ENCODE data around the gene PNMA3.
"Not testable (repeated sequence)": the region's sequence is repeated elsewhere in the genome, so short reads cannot be mapped to it uniquely, and the experiment has no call there.

The PNMA3 gene

DNA sequence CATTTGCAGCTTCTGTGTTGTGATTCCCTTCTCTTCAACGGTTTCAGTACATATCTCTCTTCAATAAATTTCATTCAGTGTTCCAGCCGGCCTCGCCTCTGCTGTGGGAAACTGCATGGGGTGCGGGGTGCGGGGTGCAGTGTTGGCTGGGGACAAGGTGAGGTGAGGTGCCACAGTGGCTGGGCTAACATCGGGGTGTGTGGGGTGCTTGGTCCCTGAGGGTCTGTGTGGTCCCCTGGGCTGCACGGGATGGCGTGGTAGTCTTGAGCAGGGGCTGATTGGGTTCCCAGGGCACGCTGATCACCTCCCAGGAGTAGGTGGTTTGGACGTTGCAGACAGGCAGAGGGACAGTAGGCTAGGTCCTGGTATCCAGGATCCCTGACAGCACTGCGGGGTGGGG is 18.7 kb downstream of the PNMA3 start:
- TF ChIP-seq, protein P1, sequence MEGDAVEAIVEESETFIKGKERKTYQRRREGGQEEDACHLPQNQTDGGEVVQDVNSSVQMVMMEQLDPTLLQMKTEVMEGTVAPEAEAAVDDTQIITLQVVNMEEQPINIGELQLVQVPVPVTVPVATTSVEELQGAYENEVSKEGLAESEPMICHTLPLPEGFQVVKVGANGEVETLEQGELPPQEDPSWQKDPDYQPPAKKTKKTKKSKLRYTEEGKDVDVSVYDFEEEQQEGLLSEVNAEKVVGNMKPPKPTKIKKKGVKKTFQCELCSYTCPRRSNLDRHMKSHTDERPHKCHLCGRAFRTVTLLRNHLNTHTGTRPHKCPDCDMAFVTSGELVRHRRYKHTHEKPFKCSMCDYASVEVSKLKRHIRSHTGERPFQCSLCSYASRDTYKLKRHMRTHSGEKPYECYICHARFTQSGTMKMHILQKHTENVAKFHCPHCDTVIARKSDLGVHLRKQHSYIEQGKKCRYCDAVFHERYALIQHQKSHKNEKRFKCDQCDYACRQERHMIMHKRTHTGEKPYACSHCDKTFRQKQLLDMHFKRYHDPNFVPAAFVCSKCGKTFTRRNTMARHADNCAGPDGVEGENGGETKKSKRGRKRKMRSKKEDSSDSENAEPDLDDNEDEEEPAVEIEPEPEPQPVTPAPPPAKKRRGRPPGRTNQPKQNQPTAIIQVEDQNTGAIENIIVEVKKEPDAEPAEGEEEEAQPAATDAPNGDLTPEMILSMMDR (IDR thresholded peaks at IDR 0.05; ENCODE audit: insufficient read depth, low read depth, low read length, missing control alignments) = no peak
- no peak overlapping the region for H3K4me3 ChIP-seq (ENCODE audit: low read depth, low read length)
- DNase-seq (ENCODE audit: low read depth) = no peak

GRCh38 chrX:153075366-153075765 is 19.1 kb downstream of the PNMA3 start:
- DNase-seq (ENCODE audit: low read depth) = no peak
- TF ChIP-seq, protein P1 (IDR thresholded peaks at IDR 0.05; ENCODE audit: insufficient read depth, low read depth, low read length, missing control alignments) = no peak
- no peak overlapping the region for H3K4me3 ChIP-seq (ENCODE audit: low read depth, low read length)

DNA sequence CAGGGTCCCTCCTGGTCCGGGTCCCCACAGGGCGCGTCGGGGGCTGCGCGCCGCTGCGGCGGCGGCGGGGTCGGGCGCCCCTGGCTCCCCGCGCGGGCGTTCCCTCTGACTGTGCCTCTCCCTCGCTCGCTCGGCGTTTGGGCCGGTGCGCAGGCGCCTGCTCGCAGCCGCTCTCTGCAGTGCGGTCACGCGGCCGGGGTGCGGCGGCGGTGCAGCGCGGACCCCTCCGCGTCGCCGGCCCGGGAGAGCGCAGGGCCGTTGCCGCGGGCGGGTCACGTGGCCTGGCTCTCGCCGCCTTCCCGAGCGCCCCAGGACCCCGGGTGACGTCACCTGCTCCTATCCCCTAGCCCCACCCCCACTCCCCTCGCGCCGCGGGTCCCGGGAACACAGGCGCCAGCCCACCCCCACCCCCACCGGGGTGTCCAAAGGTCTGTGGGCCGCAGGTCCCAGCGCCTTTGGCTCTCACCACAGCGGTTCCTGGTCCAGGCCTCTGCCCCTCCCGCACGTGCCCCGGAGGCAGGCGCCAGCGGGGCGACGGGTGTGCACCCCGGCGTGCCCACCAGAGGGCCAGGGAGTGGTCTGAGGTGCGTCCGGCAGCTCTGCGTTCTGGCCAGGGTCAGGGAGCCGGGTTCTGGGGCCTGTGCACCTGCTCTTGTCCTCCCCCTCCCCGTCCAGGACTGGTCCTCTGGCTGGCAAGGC is 21.3 kb downstream of the PNMA3 start:
- DNase-seq (ENCODE audit: low read depth); H3K4me3 ChIP-seq (ENCODE audit: low read depth, low read length): not testable (repeated sequence)

DNA sequence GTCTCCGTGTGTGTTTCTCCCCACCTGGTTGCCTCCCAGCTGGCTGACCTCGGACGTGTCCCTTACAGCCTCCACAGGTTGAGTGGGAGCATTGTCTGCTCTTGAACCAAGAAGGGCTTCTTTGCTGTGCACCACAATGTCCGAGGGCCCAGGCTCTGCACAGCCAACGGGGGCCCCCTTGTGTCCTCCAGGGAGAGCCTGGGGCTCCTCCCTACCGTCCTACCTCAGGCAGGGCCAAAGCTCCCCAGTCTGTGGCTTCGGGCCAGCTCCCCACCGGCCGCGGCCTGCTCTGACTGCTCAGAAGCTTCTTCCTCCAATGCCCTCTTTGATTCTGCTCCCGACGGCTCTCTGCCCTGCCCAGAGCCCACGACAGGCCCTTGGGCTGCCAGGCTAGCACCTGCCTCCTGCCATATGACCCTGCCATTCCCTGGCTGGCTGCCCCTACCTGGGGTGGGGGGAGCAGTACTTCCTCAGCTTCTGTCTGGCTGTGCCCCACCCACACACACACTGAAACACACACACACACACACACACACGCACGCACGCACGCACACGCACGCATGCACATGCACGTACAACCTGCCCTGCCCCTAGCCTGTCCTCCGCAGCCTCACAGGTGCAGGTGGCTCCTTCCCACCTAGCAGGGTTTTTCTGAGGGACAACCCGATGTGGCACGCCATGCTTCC is 27.1 kb downstream of the PNMA3 start:
- not testable (repeated sequence) for H3K4me3 ChIP-seq (ENCODE audit: low read depth, low read length); DNase-seq (ENCODE audit: low read depth)

- TF ChIP-seq, protein P1 (IDR thresholded peaks at IDR 0.05; ENCODE audit: insufficient read depth, low read depth, low read length, missing control alignments) = no peak
- no peak for DNase-seq (ENCODE audit: low read depth)
- no peak overlapping the region for H3K4me3 ChIP-seq (ENCODE audit: low read depth, low read length)
Measured at GRCh38 chrX:153102418-153102817, 46.1 kb downstream of the PNMA3 start.

DNA sequence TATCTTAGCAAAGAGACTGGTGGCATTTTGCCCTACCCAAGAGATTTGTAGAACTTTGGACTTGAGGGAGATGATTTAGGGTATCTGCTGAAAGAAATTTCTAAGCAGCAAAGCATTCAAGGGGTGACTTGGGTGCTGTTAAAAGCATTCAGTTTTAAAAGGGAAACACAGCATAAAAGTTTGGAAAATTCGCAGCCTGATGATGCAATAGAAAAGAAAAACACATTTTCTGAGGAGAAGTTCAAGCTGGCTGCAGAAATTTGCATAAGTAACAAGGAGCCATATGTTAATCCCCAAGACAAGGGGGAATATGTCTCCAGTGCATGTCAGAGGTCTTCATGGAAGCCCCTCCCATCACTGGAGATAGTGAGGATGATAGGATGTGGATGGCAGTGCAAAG is 48.7 kb downstream of the PNMA3 start:
- not testable (repeated sequence) for H3K4me3 ChIP-seq (ENCODE audit: low read depth, low read length); DNase-seq (ENCODE audit: low read depth)

DNA sequence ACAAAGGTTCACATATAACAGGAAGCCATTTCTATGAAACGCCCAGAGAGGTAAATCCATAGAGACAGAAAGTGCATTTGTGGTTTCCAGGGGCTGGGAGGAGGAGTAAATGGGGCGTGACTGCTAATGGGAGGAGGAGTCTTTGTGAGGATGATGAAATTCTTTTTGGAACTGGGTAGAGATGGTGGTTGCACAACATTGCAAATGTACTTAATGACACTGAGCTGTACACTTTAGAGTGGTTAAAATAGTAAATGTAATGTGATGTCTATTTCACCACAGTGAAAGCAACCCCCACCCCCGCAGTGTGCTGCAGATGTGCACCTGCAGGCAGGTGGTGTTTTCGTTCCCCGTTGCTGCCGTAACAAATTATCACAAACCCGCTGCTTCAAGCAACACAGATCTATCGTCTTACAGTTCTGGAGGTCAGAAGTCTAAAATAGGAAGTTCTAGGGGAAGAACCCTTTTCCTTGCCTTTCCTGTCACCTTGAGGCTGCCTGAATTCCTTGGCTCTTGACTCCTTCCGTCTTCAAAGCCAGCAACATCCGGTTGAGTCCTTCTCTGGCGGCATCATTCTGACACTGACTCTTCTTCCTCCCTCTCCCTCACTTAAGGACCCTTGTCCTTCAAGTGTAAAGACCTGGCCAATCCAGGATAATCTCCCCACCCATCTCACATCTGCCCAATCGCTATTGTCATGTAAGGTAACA is 50.0 kb downstream of the PNMA3 start:
- not testable (repeated sequence) for DNase-seq (ENCODE audit: low read depth); H3K4me3 ChIP-seq (ENCODE audit: low read depth, low read length)

Measured in GM12865 (cell line).